Neuronal stem cell (in vitro differentiated cells): Measurements from ENCODE around the gene CLCN3.

Experiments used
- DNase-seq: peaks from one replicate; pipeline ENCODE4 v3.0.0-alpha.2; 2013; ENCODE audit warnings: low spot score
- H2AFZ ChIP-seq: one replicate; pipeline ENCODE4 v1.6.1; 2013; ENCODE audit warnings: mild to moderate bottlenecking, low read length, inconsistent platforms
- H2AK5ac ChIP-seq: 2 replicates; pipeline ENCODE4 v1.6.1; 2013; ENCODE audit warnings: low read depth, mild to moderate bottlenecking, inconsistent platforms, low read length, moderate library complexity, mixed read lengths
- H2BK120ac ChIP-seq: 2 replicates; pipeline ENCODE4 v1.6.1; 2013; ENCODE audit warnings: low read depth, mild to moderate bottlenecking, inconsistent platforms, low read length, moderate library complexity, mixed read lengths
- H2BK12ac ChIP-seq: one replicate; pipeline ENCODE4 v1.6.1; 2013; ENCODE audit warnings: low read length, inconsistent platforms
- H2BK15ac ChIP-seq: 2 replicates; pipeline ENCODE4 v1.6.1; 2013; ENCODE audit warnings: mild to moderate bottlenecking, low read length, inconsistent platforms, mixed read lengths
- H2BK5ac ChIP-seq: one replicate; pipeline ENCODE4 v1.6.1; 2013; ENCODE audit warnings: inconsistent platforms, mild to moderate bottlenecking, low read length, moderate library complexity
- H3K14ac ChIP-seq: one replicate; pipeline ENCODE4 v1.6.1; 2013; ENCODE audit warnings: low read length, inconsistent platforms
- H3K18ac ChIP-seq: 2 replicates; pipeline ENCODE4 v1.6.1; 2013; ENCODE audit warnings: low read length, inconsistent platforms
- H3K23ac ChIP-seq: 2 replicates; pipeline ENCODE4 v1.6.1; 2013; ENCODE audit warnings: low read depth, mild to moderate bottlenecking, mixed read lengths, low read length, inconsistent platforms; ENCODE audit not compliant: poor library complexity
- H3K27ac ChIP-seq: replicated peaks from 3 replicates; pipeline ENCODE4 v1.5.1; 2013; ENCODE audit warnings: low read length, inconsistent platforms
- H3K27me3 ChIP-seq, 3 experiments: 2 replicates each; pipeline ENCODE4 v1.6.1; 2013; ENCODE audit warnings: low read length in 3 of 3, mild to moderate bottlenecking in 2 of 3, inconsistent platforms in 1 of 3, low read depth in 1 of 3, mixed read lengths in 1 of 3, moderate library complexity in 1 of 3; ENCODE audit not compliant: control insufficient read depth in 3 of 3, insufficient read depth in 3 of 3
- H3K36me3 ChIP-seq, 2 donors: replicated peaks in 1 of 2; 2 replicates each; pipeline ENCODE4 v1.6.1; 2013; ENCODE audit warnings: low read length in 2 of 2; ENCODE audit not compliant: control insufficient read depth in 2 of 2, insufficient read depth in 2 of 2
- H3K4ac ChIP-seq: 2 replicates; pipeline ENCODE4 v1.6.1; 2013; ENCODE audit warnings: inconsistent platforms, mild to moderate bottlenecking, low read length, moderate library complexity
- H3K4me1 ChIP-seq, 2 donors: 1 replicate in 1 of 2; 2 replicates in 1 of 2; pipeline ENCODE4 v1.6.1; 2013; ENCODE audit warnings: low read length in 2 of 2, low read depth in 1 of 2; ENCODE audit not compliant: control insufficient read depth in 2 of 2, insufficient read depth in 1 of 2
- H3K4me2 ChIP-seq: one replicate; pipeline ENCODE4 v1.6.1; 2013; ENCODE audit warnings: mild to moderate bottlenecking, low read length, inconsistent platforms; ENCODE audit not compliant: insufficient read depth, poor library complexity, severe bottlenecking
- H3K4me3 ChIP-seq, 2 donors: 2 replicates each; pipeline ENCODE4 v1.5.1; 2013; ENCODE audit warnings: low read length in 2 of 2, mild to moderate bottlenecking in 2 of 2, inconsistent platforms in 1 of 2, moderate library complexity in 1 of 2
- H3K79me1 ChIP-seq: one replicate; pipeline ENCODE4 v1.6.1; 2013; ENCODE audit warnings: low read depth, mild to moderate bottlenecking, inconsistent platforms, low read length, moderate library complexity
- H3K9ac ChIP-seq: one replicate; pipeline ENCODE4 v1.6.1; 2013; ENCODE audit warnings: mild to moderate bottlenecking, low read depth, low read length, inconsistent platforms; ENCODE audit not compliant: poor library complexity
- H3K9me3 ChIP-seq, 2 donors: replicated peaks in 1 of 2; 2 replicates each; pipeline versions ENCODE3 to v1.6.1; 2013; ENCODE audit warnings: low read length in 2 of 2, mild to moderate bottlenecking in 2 of 2, inconsistent platforms in 1 of 2, low read depth in 1 of 2, mixed read lengths in 1 of 2, moderate library complexity in 1 of 2; ENCODE audit not compliant: control insufficient read depth in 2 of 2, insufficient read depth in 1 of 2
- H4K8ac ChIP-seq: one replicate; pipeline ENCODE4 v1.6.1; 2013; ENCODE audit warnings: low read depth, mild to moderate bottlenecking, inconsistent platforms, low read length, moderate library complexity
- H4K91ac ChIP-seq: one replicate; pipeline ENCODE4 v1.6.1; 2013; ENCODE audit warnings: low read length, low read depth, mild to moderate bottlenecking, inconsistent platforms; ENCODE audit not compliant: poor library complexity
- WGBS, 2 donors: extraction: QIAGEN DNeasy Blood & Tissue Kit; methylation state at CpG; one replicate each; pipeline ENCODE4 v1.1.7; 2013; ENCODE audit warnings: missing lambda C conversion rate in 2 of 2, mixed read lengths in 1 of 2; ENCODE audit not compliant: insufficient read length in 2 of 2, insufficient replicate concordance in 1 of 2; ENCODE audit errors: extremely low coverage in 2 of 2; 5-methylcytosine and 5-hydroxymethylcytosine counted together

The CLCN3 gene

GRCh38 chr4:169632896-169633295 is 12.5 kb downstream of the CLCN3 start:
- Histone ChIP-seq H3K4me2 (no peak overlapping the region), H4K91ac (no peak overlapping the region), H2AFZ (no peak overlapping the region), H3K23ac (no peak overlapping the region), H3K4me1 (no peaks in the 10 kb centered on the region), H2BK12ac (no peak overlapping the region), H2BK5ac (no peak overlapping the region), H2AK5ac (no peak overlapping the region), H3K14ac (no peak overlapping the region), H2BK120ac (no peak overlapping the region), H3K27me3 (no peaks in the 10 kb centered on the region), H4K8ac (no peak overlapping the region), H3K18ac (no peak overlapping the region), H3K9me3 (no peaks in the 10 kb centered on the region), H3K4ac (no peak overlapping the region), H3K27ac (no peak overlapping the region), H3K9ac (no peak overlapping the region), H3K4me3 (no peak overlapping the region), H2BK15ac (no peak overlapping the region), H3K36me3 (peaks cover 0 to 31% of the 10 kb centered on the region in 2 donors), H3K79me1 (no peaks in the 10 kb centered on the region)
- DNase-seq, result no peak
- WGBS, 2 donors, result no CpG with 5 or more reads among the region's 11 CpGs

GRCh38 chr4:169634975-169635374 is 14.6 kb downstream of the CLCN3 start:
- Histone ChIP-seq H3K9ac (no peak overlapping the region), H2BK15ac (no peak overlapping the region), H4K8ac (no peak overlapping the region), H3K4me1 (no peaks in the 10 kb centered on the region), H3K36me3 (peaks cover 6 to 48% of the 10 kb centered on the region in 2 donors), H2BK120ac (no peak overlapping the region), H2AK5ac (no peak overlapping the region), H2AFZ (no peak overlapping the region), H3K27me3 (no peaks in the 10 kb centered on the region), H2BK5ac (no peak overlapping the region), H3K4me3 (no peak overlapping the region), H3K9me3 (no peaks in the 10 kb centered on the region), H3K23ac (no peak overlapping the region), H4K91ac (no peak overlapping the region), H3K18ac (no peak overlapping the region), H2BK12ac (no peak overlapping the region), H3K4me2 (no peak overlapping the region), H3K79me1 (no peaks in the 10 kb centered on the region), H3K4ac (no peak overlapping the region), H3K14ac (no peak overlapping the region), H3K27ac (no peak overlapping the region)
- WGBS, 2 donors, result no CpG with 5 or more reads among the region's 1 CpG
- DNase-seq, result no peak

- H3K14ac ChIP-seq, result no peak overlapping the region
- no peak overlapping the region for H3K27ac ChIP-seq
- H3K9ac ChIP-seq, result no peak overlapping the region
- H3K4me2 ChIP-seq, result no peak overlapping the region
- H3K27me3 ChIP-seq, result peaks cover 0 to 2% (median 0%) of the 10 kb centered on the region in 3 experiments
- no peak overlapping the region for H3K4me3 ChIP-seq
- no peaks in the 10 kb centered on the region for H3K4me1 ChIP-seq
- H3K18ac ChIP-seq, result no peak overlapping the region
- no peak overlapping the region for H2BK120ac ChIP-seq
- H4K91ac ChIP-seq, result no peak overlapping the region
- no peak overlapping the region for H3K23ac ChIP-seq
- H3K36me3 ChIP-seq, result peaks cover 9 to 91% of the 10 kb centered on the region in 2 donors
- no peak overlapping the region for H2BK15ac ChIP-seq
- H2BK12ac ChIP-seq, result no peak overlapping the region
- H2AFZ ChIP-seq, result no peak overlapping the region
- H2AK5ac ChIP-seq, result no peak overlapping the region
- H3K9me3 ChIP-seq, result no peaks in the 10 kb centered on the region
- H3K79me1 ChIP-seq, result no peaks in the 10 kb centered on the region
- DNase-seq, result no peak
- H3K4ac ChIP-seq, result no peak overlapping the region
- H2BK5ac ChIP-seq, result no peak overlapping the region
- no peak overlapping the region for H4K8ac ChIP-seq
Observed at GRCh38 chr4:169640261-169640870, 20.0 kb downstream of the CLCN3 start.

- Histone ChIP-seq H3K4ac (no peak overlapping the region), H3K79me1 (no peaks in the 10 kb centered on the region), H3K18ac (no peak overlapping the region), H4K8ac (no peak overlapping the region), H2AFZ (no peak overlapping the region), H2BK12ac (no peak overlapping the region), H3K4me3 (no peak overlapping the region), H3K27me3 (peaks cover 0 to 2% (median 0%) of the 10 kb centered on the region in 3 experiments), H3K9me3 (no peaks in the 10 kb centered on the region), H3K23ac (no peak overlapping the region), H3K9ac (no peak overlapping the region), H2BK120ac (no peak overlapping the region), H2BK15ac (no peak overlapping the region), H3K4me2 (no peak overlapping the region), H2AK5ac (no peak overlapping the region), H2BK5ac (no peak overlapping the region), H3K4me1 (no peaks in the 10 kb centered on the region), H3K36me3 (peaks cover 2 to 62% of the 10 kb centered on the region in 2 donors), H3K27ac (no peak overlapping the region), H4K91ac (no peak overlapping the region), H3K14ac (no peak overlapping the region)
- no CpG with 5 or more reads among the region's 7 CpGs for WGBS, 2 donors
- DNase-seq, result no peak
Observed at GRCh38 chr4:169644802-169645201, 24.4 kb downstream of the CLCN3 start.
